NT2/D1 (cell line): ENCODE results near the gene EIF4G3.
"Not testable (repeated sequence)": the region's sequence is repeated elsewhere in the genome, so short reads cannot be mapped to it uniquely, and the experiment has no call there.

Source experiments
- DNase-seq: peaks from one replicate; pipeline ENCODE4 v3.0.0-alpha.2; 2011; ENCODE audit warnings: low read depth, low spot score
- H3K27me3 ChIP-seq: 2 replicates; pipeline ENCODE4 v1.6.0; 2011; ENCODE audit warnings: mild to moderate bottlenecking; ENCODE audit not compliant: insufficient read length, insufficient read depth
- H3K36me3 ChIP-seq: 2 replicates; pipeline ENCODE4 v1.6.1; 2011; ENCODE audit warnings: mild to moderate bottlenecking, low read length, mixed read lengths; ENCODE audit not compliant: insufficient read depth, insufficient read length
- H3K4me1 ChIP-seq: 2 replicates; pipeline ENCODE4 v1.5.1; 2011; ENCODE audit not compliant: insufficient read depth, insufficient read length
- H3K4me3 ChIP-seq: 2 replicates; pipeline ENCODE4 v1.5.1; 2011; ENCODE audit warnings: low read depth; ENCODE audit not compliant: insufficient read length
- H3K9ac ChIP-seq: 2 replicates; pipeline ENCODE4 v1.6.0; 2011; ENCODE audit warnings: low read depth; ENCODE audit not compliant: insufficient read length
- H3K9me3 ChIP-seq: 2 replicates; pipeline ENCODE4 v1.5.1; 2011; ENCODE audit warnings: mild to moderate bottlenecking, low read length; ENCODE audit not compliant: insufficient read depth
- SUZ12 ChIP-seq: IDR thresholded peaks from 2 replicates; pipeline ENCODE4 v1.6.1; 2011; ENCODE audit not compliant: insufficient read length, insufficient read depth; ENCODE audit errors: extremely low read depth
- YY1 ChIP-seq: IDR thresholded peaks from 2 replicates; pipeline ENCODE4 v1.6.1; 2011; ENCODE audit not compliant: insufficient read length, insufficient read depth
- ZNF274 ChIP-seq: IDR thresholded peaks from 2 replicates; pipeline ENCODE4 v1.6.1; 2011; ENCODE audit warnings: mild to moderate bottlenecking, low read depth, low read length

The EIF4G3 gene

DNA sequence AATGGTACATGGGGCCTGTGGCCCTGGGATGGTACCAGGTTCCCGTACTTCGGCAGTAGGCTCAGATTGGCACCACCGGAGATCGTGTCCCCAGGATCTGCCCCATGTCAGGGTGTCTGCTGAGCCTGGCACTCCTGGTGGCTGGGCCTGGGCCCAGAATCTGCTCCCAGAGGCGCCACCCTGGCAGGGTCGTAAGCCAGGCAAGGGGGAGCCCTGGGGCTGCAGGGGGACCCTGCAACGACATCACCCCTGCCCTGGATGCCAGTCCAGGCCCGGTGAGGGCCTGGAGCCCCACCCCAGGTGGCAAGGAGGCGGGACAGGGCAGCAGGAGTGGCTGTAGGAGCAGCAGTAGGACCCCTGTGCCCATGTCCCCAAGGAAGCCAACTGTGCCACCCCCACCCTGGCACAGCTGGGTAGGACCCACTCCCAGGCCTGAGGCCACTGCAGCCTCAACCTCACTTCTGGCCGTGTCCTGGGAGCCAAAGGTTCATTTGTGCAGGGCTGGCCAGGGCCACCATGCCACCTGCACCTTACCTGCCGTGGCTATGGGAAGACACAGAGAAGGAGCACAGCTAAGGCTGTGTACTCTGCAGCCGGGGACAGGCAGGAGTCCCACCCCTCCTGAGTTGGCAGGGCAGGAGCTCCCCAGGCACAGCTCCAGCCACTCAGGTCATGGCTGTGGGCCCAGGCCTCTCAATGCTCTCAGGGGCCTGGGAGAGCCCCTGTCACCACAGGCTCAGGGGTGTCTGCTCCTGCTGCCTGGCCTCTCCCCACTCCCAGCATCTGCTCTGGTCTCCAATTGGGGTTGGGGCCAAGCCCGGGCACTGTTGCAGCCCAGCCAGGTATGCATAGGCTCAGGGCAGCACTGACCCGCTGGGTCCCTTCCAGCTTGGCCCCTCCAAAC, 141.7 kb downstream of the EIF4G3 start:
- peaks cover 15% of the 10 kb centered on the region; the same call in 1 of the 2 replicates for H3K9me3 ChIP-seq
- no peak overlapping the region for H3K4me3 ChIP-seq
- peaks cover 6% of the 10 kb centered on the region for H3K36me3 ChIP-seq
- TF ChIP-seq SUZ12 = no peak
- no peak for TF ChIP-seq ZNF274
- no peak for TF ChIP-seq YY1
- no peaks in the 10 kb centered on the region for H3K27me3 ChIP-seq
- H3K4me1 ChIP-seq = no peaks in the 10 kb centered on the region
- no peak overlapping the region for H3K9ac ChIP-seq
- DNase-seq = no peak

- no peak for DNase-seq
Measured at GRCh38 chr1:21032741-21033140, 144.0 kb downstream of the EIF4G3 start.

DNA sequence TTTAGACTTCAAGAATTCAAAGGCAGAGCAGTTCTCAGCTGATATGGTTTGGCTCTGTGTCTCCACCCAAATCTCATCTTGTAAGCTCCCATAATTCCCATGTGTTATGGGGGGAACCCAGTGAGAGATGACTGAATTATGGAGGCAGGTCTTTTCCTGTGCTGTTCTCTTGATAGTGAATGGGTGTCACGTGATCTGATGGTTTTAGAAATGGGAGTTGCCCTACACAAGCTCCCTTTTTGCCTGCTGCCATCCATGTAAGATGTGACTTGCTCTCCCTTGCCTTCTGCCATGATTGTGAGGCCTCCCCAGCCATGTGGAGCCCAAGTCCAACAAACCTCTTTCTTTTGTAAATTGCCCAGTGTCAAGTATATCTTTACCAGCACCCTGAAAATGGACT, 146.5 kb downstream of the EIF4G3 start:
- Histone ChIP-seq H3K4me3 (no peak overlapping the region), H3K27me3 (no peaks in the 10 kb centered on the region), H3K9ac (no peak overlapping the region), H3K4me1 (no peaks in the 10 kb centered on the region), H3K36me3 (peaks cover 6% of the 10 kb centered on the region), H3K9me3 (0 out of 2 replicates have a peak, but pooled peaks cover 4% of the 10 kb centered on the region)
- TF ChIP-seq SUZ12 (no peak), ZNF274 (no peak), YY1 (no peak)
- DNase-seq = no peak

More at GRCh38 chr1:21032741-21033140, 144.0 kb downstream of the EIF4G3 start:
- Histone ChIP-seq H3K27me3 (no peaks in the 10 kb centered on the region), H3K4me1 (no peaks in the 10 kb centered on the region), H3K9me3 (peaks cover 15% of the 10 kb centered on the region; the same call in 1 of the 2 replicates), H3K9ac (no peak overlapping the region), H3K36me3 (peaks cover 6% of the 10 kb centered on the region), H3K4me3 (no peak overlapping the region)
- TF ChIP-seq YY1 (no peak), SUZ12 (no peak), ZNF274 (no peak)

DNA sequence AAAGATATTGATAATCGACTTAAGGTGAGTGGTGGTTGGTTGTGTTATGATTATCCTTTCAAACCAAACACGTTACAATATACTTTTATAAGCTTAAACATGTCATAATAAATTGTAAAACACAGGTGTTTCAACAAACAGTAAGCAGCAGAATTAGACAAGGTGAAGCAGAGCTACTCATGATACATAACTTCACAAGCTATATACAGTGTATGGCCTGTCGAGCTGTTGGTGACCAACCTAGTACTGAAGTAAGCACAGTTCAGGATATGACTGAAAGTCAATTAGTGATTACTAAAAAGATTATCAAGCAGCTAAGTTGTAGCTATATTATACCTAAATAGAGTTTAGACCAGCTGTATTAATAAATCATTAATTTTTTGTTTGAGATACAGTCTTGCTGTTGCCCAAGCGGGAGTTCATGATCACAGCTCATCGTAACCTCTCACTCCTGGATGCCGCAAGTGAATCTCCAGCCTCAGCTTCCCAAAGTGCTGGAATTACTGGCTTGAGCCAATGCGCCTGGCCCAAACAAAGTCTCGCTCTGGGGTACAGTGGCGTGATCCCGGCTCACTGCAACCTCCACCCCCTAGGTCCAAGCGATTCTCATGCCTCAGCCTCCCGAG, 148.1 kb downstream of the EIF4G3 start:
- no peaks in the 10 kb centered on the region for H3K4me1 ChIP-seq
- DNase-seq = no peak
- TF ChIP-seq YY1 = no peak
- TF ChIP-seq SUZ12 = no peak
- no peak for TF ChIP-seq ZNF274
- H3K36me3 ChIP-seq = peaks cover 3% of the 10 kb centered on the region
- H3K27me3 ChIP-seq = no peaks in the 10 kb centered on the region
- no peak overlapping the region for H3K4me3 ChIP-seq
- no peak overlapping the region for H3K9ac ChIP-seq
- peaks cover 9% of the 10 kb centered on the region; the same call in 1 of the 2 replicates for H3K9me3 ChIP-seq

GRCh38 chr1:21027805-21028204, 148.9 kb downstream of the EIF4G3 start:
- Histone ChIP-seq H3K4me3 (no peak overlapping the region), H3K36me3 (peaks cover 3% of the 10 kb centered on the region), H3K4me1 (no peaks in the 10 kb centered on the region), H3K9ac (no peak overlapping the region), H3K27me3 (no peaks in the 10 kb centered on the region), H3K9me3 (peaks cover 9% of the 10 kb centered on the region; the same call in 1 of the 2 replicates)
- TF ChIP-seq YY1 (no peak), SUZ12 (no peak), ZNF274 (no peak)
- DNase-seq = no peak

- peaks cover 15% of the 10 kb centered on the region for H3K9me3 ChIP-seq
- DNase-seq = no peak
- TF ChIP-seq SUZ12 (no peak), YY1 (no peak), ZNF274 (no peak)
- H3K4me3 ChIP-seq = no peak overlapping the region
- no peak overlapping the region for H3K9ac ChIP-seq
- no peaks in the 10 kb centered on the region for H3K4me1 ChIP-seq
- H3K27me3 ChIP-seq = no peaks in the 10 kb centered on the region
- H3K36me3 ChIP-seq = no peaks in the 10 kb centered on the region
Measured at GRCh38 chr1:21024918-21025317, 151.8 kb downstream of the EIF4G3 start.

GRCh38 chr1:21024136-21024896, 152.4 kb downstream of the EIF4G3 start:
- H3K4me3 ChIP-seq, H3K4me1 ChIP-seq, H3K9ac ChIP-seq, DNase-seq, H3K36me3 ChIP-seq, H3K27me3 ChIP-seq: not testable (repeated sequence)
- H3K9me3 ChIP-seq = peaks cover 15% of the 10 kb centered on the region
